GM18519 (cell line): ENCODE data around the gene DACT1.
A peak's percentile ranks its signal among the peaks of the same experiment; 100 is the strongest.

Experiments
- ATAC-seq: cut with Tn5 transposase; IDR thresholded peaks from one replicate; pipeline ENCODE4 v1.9.1; 2021; ENCODE audit warnings: mild to moderate bottlenecking, moderate library complexity; ENCODE audit not compliant: unreplicated experiment, low FRiP score

Gene DACT1

DNA sequence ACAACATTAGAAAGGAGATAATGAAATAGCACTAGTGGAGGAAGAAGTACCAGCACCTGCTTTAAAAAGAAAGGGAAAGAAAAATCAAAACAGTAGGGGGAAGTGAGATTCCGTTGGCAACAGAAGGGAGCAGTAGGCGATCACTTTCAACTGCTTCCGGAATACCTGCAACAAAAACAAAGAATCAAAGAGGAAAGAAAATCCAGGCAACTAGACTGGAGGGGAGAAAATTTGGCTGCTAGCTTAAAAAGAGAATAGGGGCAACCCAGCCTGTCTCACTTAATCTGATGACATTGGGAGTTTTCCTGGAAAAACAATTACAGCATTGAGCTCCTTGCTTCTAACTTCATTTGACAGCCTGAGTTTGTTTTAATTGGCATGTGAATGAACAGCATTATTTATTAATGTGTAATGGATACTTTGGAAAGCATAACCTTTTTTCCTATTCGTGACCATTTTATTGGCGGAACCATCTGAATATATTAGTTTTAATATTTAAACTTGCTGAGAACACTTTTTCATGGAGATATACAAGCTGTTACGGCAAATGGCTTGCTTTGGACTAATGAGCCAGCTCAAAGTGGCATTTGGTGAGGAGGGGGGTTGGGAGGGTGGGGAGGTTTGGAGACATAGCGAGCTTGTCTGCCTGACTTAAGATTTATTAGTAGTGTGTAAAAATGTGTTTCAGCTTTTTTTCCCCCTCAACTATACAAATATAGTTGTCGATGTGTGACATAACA lies 2.5 kb upstream of the DACT1 start:
- ATAC-seq = no peak

- no peak for ATAC-seq
These were observed 1.6 kb upstream of the DACT1 start for GRCh38 chr14:58636129-58636528.

DNA sequence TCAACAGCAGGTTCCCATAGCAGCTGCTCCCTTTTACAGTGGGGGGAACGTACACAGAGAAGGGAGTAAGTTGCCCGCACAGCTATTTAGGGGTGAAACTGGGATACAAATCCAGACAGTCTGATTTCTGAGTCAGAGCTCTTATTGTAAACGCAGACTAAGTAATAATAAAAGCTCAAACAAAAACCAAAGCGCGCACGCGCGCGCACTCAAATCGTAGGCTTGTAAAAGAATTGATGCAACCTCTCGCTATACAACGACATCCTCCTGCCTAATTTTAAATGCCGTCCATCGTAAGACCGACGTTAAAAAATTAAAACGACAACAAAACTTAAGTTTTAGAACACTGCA lies 747 bp upstream of the DACT1 start:
- peak; percentile 3 for ATAC-seq

DNA sequence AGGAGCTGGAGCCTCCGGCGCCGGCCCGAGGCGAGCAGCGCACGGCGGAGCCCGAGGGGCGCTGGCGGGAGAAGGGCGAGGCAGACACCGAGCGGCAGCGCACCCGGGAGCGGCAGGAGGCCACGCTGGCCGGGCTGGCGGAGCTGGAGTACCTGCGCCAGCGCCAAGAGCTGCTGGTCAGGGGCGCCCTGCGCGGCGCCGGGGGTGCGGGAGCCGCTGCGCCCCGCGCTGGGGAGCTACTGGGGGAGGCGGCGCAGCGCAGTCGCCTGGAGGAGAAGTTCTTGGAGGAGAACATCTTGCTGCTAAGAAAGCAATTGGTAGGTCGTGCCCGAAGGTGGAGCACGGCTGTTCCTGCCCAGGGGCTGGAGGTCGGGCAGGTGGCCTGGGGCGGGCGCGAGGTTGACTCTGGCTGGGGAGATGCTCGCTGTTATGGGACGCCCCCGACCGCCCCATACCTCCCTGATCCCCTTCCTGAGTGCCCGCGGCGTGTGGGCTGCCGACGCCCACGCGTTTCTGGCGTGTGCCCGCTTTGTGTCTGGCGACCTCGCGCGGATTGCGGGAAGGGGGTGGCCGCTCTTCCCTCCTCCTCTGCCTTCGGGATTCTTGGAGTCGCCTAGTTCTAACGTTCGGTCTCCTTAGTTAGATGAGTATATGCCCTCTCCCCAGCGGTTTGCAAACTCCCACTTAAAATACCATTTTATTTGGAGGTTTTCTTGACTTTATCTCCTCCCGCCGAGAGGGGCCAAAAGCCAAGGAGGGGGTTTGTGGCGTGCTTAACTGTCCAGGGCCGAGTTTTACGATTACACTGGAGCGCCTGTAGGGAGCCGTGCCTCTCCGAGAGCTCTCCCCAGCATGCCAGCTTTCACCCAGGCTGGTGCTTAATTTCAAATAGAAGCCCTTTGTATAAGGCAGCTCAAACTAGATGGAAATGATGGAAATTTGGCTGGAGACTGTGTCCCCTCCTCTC lies 752 bp downstream of the DACT1 start:
- peak; percentile 28 for ATAC-seq

DNA sequence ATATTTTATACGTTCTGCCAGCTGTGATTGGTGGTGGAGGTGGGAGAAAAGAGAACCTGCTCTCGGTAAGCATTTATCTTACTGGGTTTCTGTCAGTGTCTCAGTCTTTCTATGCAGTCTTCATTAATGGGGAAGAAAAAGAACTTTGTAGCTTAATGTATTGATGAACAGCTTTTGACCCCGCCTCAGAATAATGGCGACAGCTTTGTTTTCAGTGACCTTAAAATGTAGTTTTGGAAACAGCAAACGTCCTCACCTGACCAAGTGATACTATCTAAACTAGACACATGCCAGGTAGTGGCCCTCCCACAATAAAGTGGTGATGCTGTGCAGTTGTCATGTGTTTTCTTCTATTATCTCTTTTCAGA lies 1.4 kb downstream of the DACT1 start:
- no peak for ATAC-seq

DNA sequence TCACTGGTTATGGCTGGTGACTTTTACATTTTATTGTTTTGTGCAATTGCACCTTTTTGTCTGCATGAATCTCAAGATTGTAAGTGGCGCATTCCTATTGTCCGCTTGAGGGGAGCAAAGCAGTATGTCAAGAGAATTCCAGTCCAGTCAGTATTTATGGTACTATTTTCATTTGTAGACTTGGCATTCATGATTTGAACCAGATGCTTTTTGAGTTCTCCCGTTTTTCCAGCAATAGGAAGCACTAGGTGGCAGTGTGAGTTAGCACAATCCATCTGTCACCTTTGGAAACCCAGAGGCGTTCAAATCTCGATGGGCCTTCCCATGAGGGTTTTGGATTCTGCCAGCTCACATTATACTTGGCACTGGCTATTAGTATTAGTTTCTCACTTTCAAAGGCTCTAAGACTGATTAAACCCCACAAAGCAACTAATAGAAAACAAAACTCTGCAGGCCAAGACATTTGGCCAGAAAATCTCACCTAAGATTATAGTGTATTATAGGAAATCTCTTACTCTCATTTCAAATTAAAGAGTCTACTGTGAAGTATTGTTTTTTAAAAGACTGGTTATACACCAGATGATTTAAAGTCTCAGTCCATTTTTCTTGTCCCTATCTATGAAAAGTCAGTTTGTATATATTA lies 2.2 kb downstream of the DACT1 start:
- no peak for ATAC-seq

DNA sequence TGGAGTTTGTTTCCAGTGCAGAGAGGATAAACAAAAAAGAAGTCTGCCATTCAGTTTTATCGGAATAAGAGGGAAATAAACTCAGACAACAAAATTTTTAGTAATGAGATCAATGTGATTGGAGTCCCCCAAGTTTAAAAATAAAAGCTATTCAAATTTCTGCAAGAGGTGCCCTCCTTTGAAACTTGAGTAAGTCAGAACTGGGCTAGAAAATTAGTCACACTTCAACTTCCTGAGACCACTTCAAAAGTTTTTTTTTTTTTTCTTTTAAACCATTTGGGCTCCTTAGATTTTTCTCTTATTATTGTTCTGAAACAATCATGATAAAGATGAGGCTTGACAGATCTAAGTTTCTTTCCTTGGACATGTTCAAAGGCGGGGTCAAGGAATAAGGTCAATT lies 3.2 kb downstream of the DACT1 start:
- no peak for ATAC-seq

GRCh38 chr14:58641509-58641908 lies 3.7 kb downstream of the DACT1 start:
- ATAC-seq = no peak

GRCh38 chr14:58643366-58643765 lies 5.6 kb downstream of the DACT1 start:
- ATAC-seq = no peak

DNA sequence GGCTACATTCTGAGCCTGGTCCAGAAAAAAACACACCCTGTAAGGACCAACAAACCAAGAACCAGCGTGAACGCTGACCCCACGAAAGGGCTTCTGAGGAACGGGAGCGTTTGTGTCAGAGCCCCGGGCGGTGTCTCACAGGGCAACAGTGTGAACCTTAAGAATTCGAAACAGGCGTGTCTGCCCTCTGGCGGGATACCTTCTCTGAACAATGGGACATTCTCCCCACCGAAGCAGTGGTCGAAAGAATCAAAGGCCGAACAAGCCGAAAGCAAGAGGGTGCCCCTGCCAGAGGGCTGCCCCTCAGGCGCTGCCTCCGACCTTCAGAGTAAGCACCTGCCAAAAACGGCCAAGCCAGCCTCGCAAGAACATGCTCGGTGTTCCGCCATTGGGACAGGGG lies 7.9 kb downstream of the DACT1 start:
- no peak for ATAC-seq

DNA sequence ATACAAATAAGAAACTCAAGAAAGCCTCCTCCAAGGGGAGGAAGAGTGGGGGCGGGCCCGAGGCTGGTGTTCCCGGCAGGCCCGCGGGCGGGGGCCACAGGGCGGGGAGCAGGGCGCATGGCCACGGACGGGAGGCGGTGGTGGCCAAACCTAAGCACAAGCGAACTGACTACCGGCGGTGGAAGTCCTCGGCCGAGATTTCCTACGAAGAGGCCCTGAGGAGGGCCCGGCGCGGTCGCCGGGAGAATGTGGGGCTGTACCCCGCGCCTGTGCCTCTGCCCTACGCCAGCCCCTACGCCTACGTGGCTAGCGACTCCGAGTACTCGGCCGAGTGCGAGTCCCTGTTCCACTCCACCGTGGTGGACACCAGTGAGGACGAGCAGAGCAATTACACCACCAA lies 8.7 kb downstream of the DACT1 start:
- ATAC-seq = no peak

DNA sequence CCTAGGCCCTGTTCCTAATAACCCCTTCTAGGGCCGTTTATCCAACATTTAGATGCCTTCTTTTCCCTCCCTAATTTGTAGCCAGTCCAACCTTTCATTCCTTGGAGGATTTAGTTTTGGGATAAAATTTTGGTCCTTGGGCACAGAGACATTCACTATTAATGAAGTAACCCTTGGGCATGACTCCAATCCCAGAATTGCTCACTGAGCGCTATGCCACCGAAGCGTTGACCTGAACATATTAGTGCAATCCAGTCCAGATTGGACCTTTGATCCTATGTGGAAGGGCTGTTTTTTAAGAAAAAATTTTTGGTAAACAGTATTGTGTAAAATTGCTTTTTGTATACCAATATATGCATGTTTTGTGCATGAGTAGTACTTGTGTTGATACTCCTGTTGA lies 10.0 kb downstream of the DACT1 start:
- ATAC-seq = no peak

- no peak for ATAC-seq
These were observed 13.1 kb downstream of the DACT1 start for GRCh38 chr14:58650857-58651256.

GRCh38 chr14:58656671-58657411 lies 19.1 kb downstream of the DACT1 start:
- ATAC-seq = no peak

- ATAC-seq = no peak
These were observed 21.3 kb downstream of the DACT1 start for GRCh38 chr14:58659061-58659460.

- ATAC-seq = no peak
These were observed 22.1 kb downstream of the DACT1 start for GRCh38 chr14:58659846-58660245.

GRCh38 chr14:58660407-58660806 lies 22.6 kb downstream of the DACT1 start:
- ATAC-seq = no peak

- ATAC-seq = no peak
These were observed 24.3 kb downstream of the DACT1 start for GRCh38 chr14:58662018-58662417.

DNA sequence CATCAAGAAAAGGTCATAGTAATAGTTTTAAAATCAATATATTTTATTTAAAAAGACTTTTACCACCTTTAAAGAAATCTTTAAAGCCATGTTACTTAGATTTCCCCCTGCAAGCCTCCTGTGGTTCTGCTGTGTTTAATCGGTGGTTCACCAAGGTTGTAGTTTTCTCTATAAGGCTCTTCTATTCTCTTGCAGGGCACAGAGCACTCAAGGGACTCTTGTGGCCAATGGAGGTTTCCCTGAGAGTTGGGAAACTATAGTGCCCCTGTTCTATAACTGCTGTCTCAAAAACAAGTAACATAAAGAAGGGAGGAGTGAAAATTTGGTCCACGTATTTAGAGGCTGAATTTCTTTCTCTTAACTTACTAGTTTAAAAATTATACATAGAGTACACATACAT lies 25.0 kb downstream of the DACT1 start:
- ATAC-seq = no peak

DNA sequence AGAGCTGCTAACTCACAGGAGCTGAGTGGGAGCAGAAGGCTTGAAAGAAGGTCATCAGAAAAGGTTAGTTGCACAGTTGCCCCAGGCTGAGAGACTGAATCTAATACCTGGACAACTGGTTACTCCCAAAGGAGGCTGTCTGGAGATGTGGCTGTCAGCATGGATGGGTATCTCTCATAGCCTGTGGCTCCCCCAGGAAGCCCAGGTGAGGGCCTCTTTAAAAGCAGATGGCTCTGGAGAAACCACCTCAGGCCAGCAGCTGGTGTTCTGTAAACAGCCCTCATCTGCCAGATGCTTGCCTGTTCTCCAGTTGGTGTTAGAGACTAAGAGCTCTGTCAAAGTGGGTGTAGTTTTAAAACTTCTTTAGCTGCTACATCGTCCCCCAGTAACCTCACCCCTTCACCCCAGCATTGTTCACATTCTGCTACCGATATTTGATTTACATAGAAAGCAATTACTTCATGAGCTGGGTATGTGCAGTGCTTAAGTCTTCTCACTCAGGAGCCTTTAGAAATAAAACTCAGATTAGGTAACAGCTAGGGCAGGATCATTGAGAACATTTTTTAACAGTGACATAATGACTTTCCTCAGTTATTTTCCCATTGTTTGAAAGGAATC lies 25.8 kb downstream of the DACT1 start:
- no peak for ATAC-seq
